Hypothalamus (tissue), 51 donors: ENCODE data around the gene SNCG.
A peak's percentile ranks its signal among the peaks of the same experiment; 100 is the strongest.

Experiments used
- DNase-seq, 51 donors: peaks; one replicate each; lab custom pipeline; 2025; lab: John Stamatoyannopoulos, UW

Gene SNCG

GRCh38 chr10:86959737-86960002 is 1.3 kb downstream of the SNCG start:
- no peak for DNase-seq

- DNase-seq: peak in 3 of 51 donors; percentile 18 to 25 (median 25)
Observed at GRCh38 chr10:86960003-86960862, 1.8 kb downstream of the SNCG start.

GRCh38 chr10:86960863-86961434 is 2.5 kb downstream of the SNCG start:
- DNase-seq: no peak

- no peak for DNase-seq
Observed at GRCh38 chr10:86961481-86962091, 3.2 kb downstream of the SNCG start.

GRCh38 chr10:86962136-86962980 is 4.0 kb downstream of the SNCG start:
- DNase-seq: no peak

GRCh38 chr10:86962981-86963310 is 4.5 kb downstream of the SNCG start:
- DNase-seq: no peak

- no peak for DNase-seq
Observed at GRCh38 chr10:86963341-86963919, 5.0 kb downstream of the SNCG start.

GRCh38 chr10:86964061-86964846 is 5.9 kb downstream of the SNCG start:
- no peak for DNase-seq

GRCh38 chr10:86964847-86965190 is 6.4 kb downstream of the SNCG start:
- DNase-seq: no peak

- DNase-seq: no peak
Observed at GRCh38 chr10:86965986-86966654, 7.7 kb downstream of the SNCG start.

GRCh38 chr10:86967481-86967941 is 9.1 kb downstream of the SNCG start:
- no peak for DNase-seq

GRCh38 chr10:86968271-86968993 is 10.0 kb downstream of the SNCG start, which contains the start of gene ADIRF:
TSS of gene ADIRF (plus strand) at chr10:86968482. CDS start at chr10:86968545, 63 bp downstream.
- no peak for DNase-seq

GRCh38 chr10:86968994-86969355 is 10.6 kb downstream of the SNCG start:
- DNase-seq: no peak

- DNase-seq: no peak
Observed at GRCh38 chr10:86969421-86970041, 11.1 kb downstream of the SNCG start.

GRCh38 chr10:86970162-86970981 is 12.0 kb downstream of the SNCG start:
- DNase-seq: peak in 2 of 51 donors; percentile 19 to 41

- DNase-seq: peak in 5 of 51 donors; percentile 35 to 71 (median 56)
Observed at GRCh38 chr10:86970982-86971231, 12.5 kb downstream of the SNCG start.

- peak in 21 of 51 donors; percentile 39 to 84 (median 58) for DNase-seq
Observed at GRCh38 chr10:86971232-86971991, 13.0 kb downstream of the SNCG start.
